GM23338 (cell line): ENCODE results near the gene MBD2. TPM values are rescaled to one million over a fixed set of nuclear protein-coding genes. Genes with fewer than 3 reads are reported as not detected.

Experiments used
- ATAC-seq: fragments of 200-7000 bp; cut with Tn5 transposase; 3 replicates; pipeline ENCODE4 v1.9.1; 2020
- DNase-seq: peaks from one replicate; pipeline ENCODE4 v3.0.0-alpha.2; 2015; ENCODE audit warnings: low spot score
- H2AFZ ChIP-seq: fragments of 200-600 bp; sonication (generic); 2 replicates; pipeline ENCODE4 v1.8.0; 2016; ENCODE audit warnings: antibody characterized with exemption, mild to moderate bottlenecking, moderate library complexity
- H3F3A ChIP-seq: fragments of 200-600 bp; sonication (generic); replicated peaks from 2 replicates; pipeline ENCODE4 v1.8.0; 2017; ENCODE audit warnings: antibody characterized with exemption, mixed run types, low read depth
- H3K27ac ChIP-seq: fragments of 200-600 bp; sonication (generic); 2 replicates; pipeline ENCODE4 v1.6.1; 2016; ENCODE audit warnings: low read depth
- H3K27me3 ChIP-seq: fragments of 200-600 bp; sonication (generic); 2 replicates; pipeline ENCODE4 v1.8.0; 2016; ENCODE audit warnings: mild to moderate bottlenecking, mixed run types, moderate library complexity; ENCODE audit not compliant: insufficient read depth
- H3K36me3 ChIP-seq: fragments of 200-600 bp; sonication (generic); 2 replicates; pipeline ENCODE4 v1.8.0; 2016; ENCODE audit warnings: mild to moderate bottlenecking; ENCODE audit not compliant: insufficient read depth
- H3K4me1 ChIP-seq: fragments of 200-600 bp; sonication (generic); 2 replicates; pipeline ENCODE4 v1.8.0; 2016; ENCODE audit warnings: mild to moderate bottlenecking, moderate library complexity; ENCODE audit not compliant: insufficient read depth
- H3K4me2 ChIP-seq: fragments of 200-600 bp; sonication (generic); 2 replicates; pipeline ENCODE4 v1.7.1; 2017; ENCODE audit warnings: mixed run types
- H3K4me3 ChIP-seq: fragments of 200-600 bp; sonication (generic); 2 replicates; pipeline ENCODE4 v1.6.1; 2016; ENCODE audit warnings: mixed run types
- H3K79me2 ChIP-seq: fragments of 200-600 bp; sonication (generic); replicated peaks from 2 replicates; pipeline ENCODE4 v1.8.0; 2017; ENCODE audit warnings: mild to moderate bottlenecking; ENCODE audit not compliant: insufficient read depth
- H3K9me2 ChIP-seq: fragments of 200-600 bp; sonication (generic); 2 replicates; pipeline ENCODE4 v1.8.0; 2017; ENCODE audit not compliant: insufficient read depth
- H4K20me1 ChIP-seq: fragments of 200-600 bp; sonication (generic); replicated peaks from 2 replicates; pipeline ENCODE4 v1.8.0; 2017; ENCODE audit warnings: mild to moderate bottlenecking; ENCODE audit not compliant: insufficient read depth
- H3K27ac Mint-ChIP-seq: 2 replicates; pipeline ENCODE4 v1.8.0; 2020; ENCODE audit warnings: inconsistent platforms, mild to moderate bottlenecking, moderate library complexity, mixed read lengths
- H3K27me3 Mint-ChIP-seq: 3 replicates; pipeline ENCODE4 v1.8.0; 2022; ENCODE audit warnings: low read depth, mild to moderate bottlenecking, moderate library complexity, mixed read lengths, inconsistent platforms; ENCODE audit not compliant: insufficient read depth, poor library complexity
- H3K36me3 Mint-ChIP-seq: 3 replicates; pipeline ENCODE4 v1.8.0; 2021; ENCODE audit warnings: low read depth, mild to moderate bottlenecking, inconsistent platforms, moderate library complexity, mixed read lengths
- H3K4me1 Mint-ChIP-seq: 3 replicates; pipeline ENCODE4 v1.8.0; 2020; ENCODE audit warnings: mild to moderate bottlenecking, inconsistent platforms, mixed read lengths
- H3K4me3 Mint-ChIP-seq: 3 replicates; pipeline ENCODE4 v1.8.0; 2021; ENCODE audit warnings: moderate library complexity, mild to moderate bottlenecking, inconsistent platforms, mixed read lengths
- H3K9me3 Mint-ChIP-seq: 3 replicates; pipeline ENCODE4 v1.8.0; 2020; ENCODE audit warnings: moderate library complexity, mild to moderate bottlenecking, inconsistent platforms, mixed read lengths
- CREB1 ChIP-seq: fragments of 250-450 bp; sonication (Bioruptor Pico); IDR thresholded peaks from 2 replicates; pipeline ENCODE4 v1.5.0; 2020; ENCODE audit warnings: low read depth, mild to moderate bottlenecking, moderate library complexity
- EZH2 ChIP-seq: fragments of 200-600 bp; sonication (generic); IDR thresholded peaks from one replicate; pipeline ENCODE4 v1.8.0; 2017; ENCODE audit warnings: antibody characterized with exemption, mild to moderate bottlenecking, low read depth; ENCODE audit not compliant: unreplicated experiment
- JUNB ChIP-seq: IDR thresholded peaks from one replicate; pipeline ENCODE4 v1.6.1; 2016; ENCODE audit warnings: antibody characterized with exemption; ENCODE audit not compliant: unreplicated experiment
- NANOG ChIP-seq: IDR thresholded peaks from 2 replicates; pipeline ENCODE4 v1.6.1; 2016; ENCODE audit warnings: antibody characterized with exemption, borderline replicate concordance
- STAT1 ChIP-seq: IDR thresholded peaks from one replicate; pipeline ENCODE4 v1.6.1; 2016; ENCODE audit warnings: antibody characterized with exemption; ENCODE audit not compliant: unreplicated experiment
- ZNF114 ChIP-seq: fragments of 250-450 bp; sonication (Bioruptor Pico); IDR thresholded peaks from 2 replicates; pipeline ENCODE4 v1.5.0; 2020; ENCODE audit warnings: mild to moderate bottlenecking, moderate library complexity
- ZNF331 ChIP-seq: fragments of 250-450 bp; sonication (Bioruptor Pico); IDR thresholded peaks from 2 replicates; pipeline ENCODE4 v1.5.0; 2020; ENCODE audit warnings: low read depth, mild to moderate bottlenecking, moderate library complexity
- polyA plus RNA-seq: library from polyadenylated mRNA; unstranded; fragments of >200 nt; fragmentation: Nextera tagmentation; extraction: Ambion mirVana; gene quantifications from 2 replicates; pipeline ENCODE4 v1.2.1, GENCODE V29; 2016
- total RNA-seq: library from RNA; depleted of rRNA; stranded (reverse); fragments of >200 nt; shearing (Covaris generic); gene quantifications from 2 replicates; pipeline ENCODE4 v1.2.3, GENCODE V29; 2014
- TF ChIP-seq, protein P1 (sequence below): fragments of 250-450 bp; sonication (Bioruptor Pico); IDR thresholded peaks from 2 replicates; pipeline ENCODE4 v1.5.0; 2020; ENCODE audit warnings: mild to moderate bottlenecking, moderate library complexity
- TF ChIP-seq, protein P2 (sequence below): IDR thresholded peaks from 2 replicates; pipeline ENCODE4 v1.6.1; 2016; ENCODE audit warnings: antibody characterized with exemption

MBD2 gene
- total and polyA plus RNA-seq, 2 experiments from 2014 or later, result 11.2 to 39.2 TPM

DNA sequence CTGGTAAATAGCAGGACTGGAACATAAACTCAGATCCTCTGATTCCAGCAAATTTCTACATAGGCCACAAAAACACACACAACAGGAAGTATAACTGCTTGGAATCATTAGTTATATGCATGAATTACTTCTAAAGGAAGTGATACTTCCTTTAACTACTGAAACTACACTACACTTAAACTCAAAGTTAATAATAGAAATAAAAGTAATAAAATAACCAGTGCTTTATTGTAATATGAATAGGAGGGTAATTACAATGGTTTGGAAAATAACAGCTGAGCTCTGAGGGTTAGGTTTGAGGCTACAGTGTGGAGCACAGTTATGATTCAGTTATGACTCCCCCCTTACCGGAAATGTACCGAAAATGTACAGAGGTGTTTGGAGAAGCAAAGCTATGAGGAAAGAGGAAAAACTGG lies 26.4 kb upstream of the MBD2 start:
- DNase-seq (no peak), ATAC-seq (no peak)
- no peak overlapping the region for H3K4me3 Mint-ChIP-seq
- H3K36me3 Mint-ChIP-seq, result no peaks in the 10 kb centered on the region
- Histone ChIP-seq H2AFZ (no peak overlapping the region), H3K4me1 (peaks cover 36% of the 10 kb centered on the region), H3K9me2 (no peaks in the 10 kb centered on the region), H3K36me3 (no peaks in the 10 kb centered on the region), H3F3A (0 out of 2 replicates have a peak, but pooled peaks cover 3% of the 10 kb centered on the region), H3K4me2 (no peak overlapping the region), H3K27me3 (no peaks in the 10 kb centered on the region), H3K27ac (no peak overlapping the region), H3K79me2 (no peaks in the 10 kb centered on the region), H3K4me3 (no peak overlapping the region), H4K20me1 (no peaks in the 10 kb centered on the region)
- no peak for TF ChIP-seq CREB1
- no peak for TF ChIP-seq STAT1
- no peak for TF ChIP-seq ZNF331
- no peak for TF ChIP-seq ZNF114 (CRISPR knock-in tag)
- no peak for TF ChIP-seq EZH2
- TF ChIP-seq, protein P1, sequence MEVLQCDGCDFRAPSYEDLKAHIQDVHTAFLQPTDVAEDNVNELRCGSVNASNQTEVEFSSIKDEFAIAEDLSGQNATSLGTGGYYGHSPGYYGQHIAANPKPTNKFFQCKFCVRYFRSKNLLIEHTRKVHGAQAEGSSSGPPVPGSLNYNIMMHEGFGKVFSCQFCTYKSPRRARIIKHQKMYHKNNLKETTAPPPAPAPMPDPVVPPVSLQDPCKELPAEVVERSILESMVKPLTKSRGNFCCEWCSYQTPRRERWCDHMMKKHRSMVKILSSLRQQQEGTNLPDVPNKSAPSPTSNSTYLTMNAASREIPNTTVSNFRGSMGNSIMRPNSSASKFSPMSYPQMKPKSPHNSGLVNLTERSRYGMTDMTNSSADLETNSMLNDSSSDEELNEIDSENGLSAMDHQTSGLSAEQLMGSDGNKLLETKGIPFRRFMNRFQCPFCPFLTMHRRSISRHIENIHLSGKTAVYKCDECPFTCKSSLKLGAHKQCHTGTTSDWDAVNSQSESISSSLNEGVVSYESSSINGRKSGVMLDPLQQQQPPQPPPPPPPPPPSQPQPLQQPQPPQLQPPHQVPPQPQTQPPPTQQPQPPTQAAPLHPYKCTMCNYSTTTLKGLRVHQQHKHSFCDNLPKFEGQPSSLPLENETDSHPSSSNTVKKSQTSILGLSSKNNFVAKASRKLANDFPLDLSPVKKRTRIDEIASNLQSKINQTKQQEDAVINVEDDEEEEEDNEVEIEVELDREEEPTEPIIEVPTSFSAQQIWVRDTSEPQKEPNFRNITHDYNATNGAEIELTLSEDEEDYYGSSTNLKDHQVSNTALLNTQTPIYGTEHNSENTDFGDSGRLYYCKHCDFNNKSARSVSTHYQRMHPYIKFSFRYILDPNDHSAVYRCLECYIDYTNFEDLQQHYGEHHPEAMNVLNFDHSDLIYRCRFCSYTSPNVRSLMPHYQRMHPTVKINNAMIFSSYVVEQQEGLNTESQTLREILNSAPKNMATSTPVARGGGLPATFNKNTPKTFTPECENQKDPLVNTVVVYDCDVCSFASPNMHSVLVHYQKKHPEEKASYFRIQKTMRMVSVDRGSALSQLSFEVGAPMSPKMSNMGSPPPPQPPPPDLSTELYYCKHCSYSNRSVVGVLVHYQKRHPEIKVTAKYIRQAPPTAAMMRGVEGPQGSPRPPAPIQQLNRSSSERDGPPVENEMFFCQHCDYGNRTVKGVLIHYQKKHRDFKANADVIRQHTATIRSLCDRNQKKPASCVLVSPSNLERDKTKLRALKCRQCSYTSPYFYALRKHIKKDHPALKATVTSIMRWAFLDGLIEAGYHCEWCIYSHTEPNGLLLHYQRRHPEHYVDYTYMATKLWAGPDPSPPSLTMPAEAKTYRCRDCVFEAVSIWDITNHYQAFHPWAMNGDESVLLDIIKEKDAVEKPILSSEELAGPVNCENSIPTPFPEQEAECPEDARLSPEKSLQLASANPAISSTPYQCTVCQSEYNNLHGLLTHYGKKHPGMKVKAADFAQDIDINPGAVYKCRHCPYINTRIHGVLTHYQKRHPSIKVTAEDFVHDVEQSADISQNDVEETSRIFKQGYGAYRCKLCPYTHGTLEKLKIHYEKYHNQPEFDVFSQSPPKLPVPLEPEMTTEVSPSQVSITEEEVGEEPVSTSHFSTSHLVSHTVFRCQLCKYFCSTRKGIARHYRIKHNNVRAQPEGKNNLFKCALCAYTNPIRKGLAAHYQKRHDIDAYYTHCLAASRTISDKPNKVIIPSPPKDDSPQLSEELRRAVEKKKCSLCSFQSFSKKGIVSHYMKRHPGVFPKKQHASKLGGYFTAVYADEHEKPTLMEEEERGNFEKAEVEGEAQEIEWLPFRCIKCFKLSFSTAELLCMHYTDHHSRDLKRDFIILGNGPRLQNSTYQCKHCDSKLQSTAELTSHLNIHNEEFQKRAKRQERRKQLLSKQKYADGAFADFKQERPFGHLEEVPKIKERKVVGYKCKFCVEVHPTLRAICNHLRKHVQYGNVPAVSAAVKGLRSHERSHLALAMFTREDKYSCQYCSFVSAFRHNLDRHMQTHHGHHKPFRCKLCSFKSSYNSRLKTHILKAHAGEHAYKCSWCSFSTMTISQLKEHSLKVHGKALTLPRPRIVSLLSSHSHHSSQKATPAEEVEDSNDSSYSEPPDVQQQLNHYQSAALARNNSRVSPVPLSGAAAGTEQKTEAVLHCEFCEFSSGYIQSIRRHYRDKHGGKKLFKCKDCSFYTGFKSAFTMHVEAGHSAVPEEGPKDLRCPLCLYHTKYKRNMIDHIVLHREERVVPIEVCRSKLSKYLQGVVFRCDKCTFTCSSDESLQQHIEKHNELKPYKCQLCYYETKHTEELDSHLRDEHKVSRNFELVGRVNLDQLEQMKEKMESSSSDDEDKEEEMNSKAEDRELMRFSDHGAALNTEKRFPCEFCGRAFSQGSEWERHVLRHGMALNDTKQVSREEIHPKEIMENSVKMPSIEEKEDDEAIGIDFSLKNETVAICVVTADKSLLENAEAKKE (CRISPR knock-in tag), result no peak
- no peak for TF ChIP-seq JUNB
- TF ChIP-seq NANOG, result no peak
- TF ChIP-seq, protein P2, sequence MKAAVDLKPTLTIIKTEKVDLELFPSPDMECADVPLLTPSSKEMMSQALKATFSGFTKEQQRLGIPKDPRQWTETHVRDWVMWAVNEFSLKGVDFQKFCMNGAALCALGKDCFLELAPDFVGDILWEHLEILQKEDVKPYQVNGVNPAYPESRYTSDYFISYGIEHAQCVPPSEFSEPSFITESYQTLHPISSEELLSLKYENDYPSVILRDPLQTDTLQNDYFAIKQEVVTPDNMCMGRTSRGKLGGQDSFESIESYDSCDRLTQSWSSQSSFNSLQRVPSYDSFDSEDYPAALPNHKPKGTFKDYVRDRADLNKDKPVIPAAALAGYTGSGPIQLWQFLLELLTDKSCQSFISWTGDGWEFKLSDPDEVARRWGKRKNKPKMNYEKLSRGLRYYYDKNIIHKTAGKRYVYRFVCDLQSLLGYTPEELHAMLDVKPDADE, result no peak
- no peaks in the 10 kb centered on the region; the same call in 2 of the 3 replicates for H3K9me3 Mint-ChIP-seq
- peaks cover 42% of the 10 kb centered on the region for H3K4me1 Mint-ChIP-seq
- no peak overlapping the region for H3K27ac Mint-ChIP-seq
- H3K27me3 Mint-ChIP-seq, result peaks cover 7% of the 10 kb centered on the region
